ENCODE measurements around the gene SLX9.
"Not testable (repeated sequence)": the region's sequence is repeated elsewhere in the genome, so short reads cannot be mapped to it uniquely, and the experiment has no call there.

The SLX9 gene

DNA sequence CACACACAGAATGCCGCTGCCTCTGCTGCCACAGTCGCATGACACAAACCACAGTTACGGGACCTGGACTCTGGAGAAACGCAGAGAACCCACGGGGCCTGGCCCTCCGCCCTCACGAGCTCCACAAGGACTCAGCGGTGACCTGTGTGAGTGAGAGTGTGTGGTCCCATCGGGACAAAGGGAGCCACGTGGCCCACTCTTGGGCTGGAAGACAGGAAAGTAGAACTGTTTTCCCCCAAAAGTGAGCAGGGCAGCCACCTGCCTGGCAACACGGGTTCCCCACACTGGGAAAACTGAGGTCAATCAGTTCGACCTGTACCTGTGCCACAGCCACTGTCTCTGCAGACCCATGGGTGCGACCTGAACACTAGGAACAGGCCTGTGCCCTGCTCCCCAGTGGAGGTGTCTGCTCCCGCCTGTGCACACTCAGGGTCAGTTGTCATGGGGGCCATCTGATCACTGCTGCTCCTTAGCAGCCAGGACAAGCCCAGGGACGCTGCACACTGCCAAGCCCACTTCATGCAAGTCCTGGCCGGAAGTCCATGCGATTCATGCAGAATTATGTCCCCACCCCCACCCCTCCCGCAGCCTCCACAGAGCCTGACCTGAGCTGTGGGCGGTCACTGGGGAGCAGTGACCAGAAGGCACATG, 80.2 kb downstream of the SLX9 start:
- DNase-seq (ENCODE audit: low read depth) = no peak

DNA sequence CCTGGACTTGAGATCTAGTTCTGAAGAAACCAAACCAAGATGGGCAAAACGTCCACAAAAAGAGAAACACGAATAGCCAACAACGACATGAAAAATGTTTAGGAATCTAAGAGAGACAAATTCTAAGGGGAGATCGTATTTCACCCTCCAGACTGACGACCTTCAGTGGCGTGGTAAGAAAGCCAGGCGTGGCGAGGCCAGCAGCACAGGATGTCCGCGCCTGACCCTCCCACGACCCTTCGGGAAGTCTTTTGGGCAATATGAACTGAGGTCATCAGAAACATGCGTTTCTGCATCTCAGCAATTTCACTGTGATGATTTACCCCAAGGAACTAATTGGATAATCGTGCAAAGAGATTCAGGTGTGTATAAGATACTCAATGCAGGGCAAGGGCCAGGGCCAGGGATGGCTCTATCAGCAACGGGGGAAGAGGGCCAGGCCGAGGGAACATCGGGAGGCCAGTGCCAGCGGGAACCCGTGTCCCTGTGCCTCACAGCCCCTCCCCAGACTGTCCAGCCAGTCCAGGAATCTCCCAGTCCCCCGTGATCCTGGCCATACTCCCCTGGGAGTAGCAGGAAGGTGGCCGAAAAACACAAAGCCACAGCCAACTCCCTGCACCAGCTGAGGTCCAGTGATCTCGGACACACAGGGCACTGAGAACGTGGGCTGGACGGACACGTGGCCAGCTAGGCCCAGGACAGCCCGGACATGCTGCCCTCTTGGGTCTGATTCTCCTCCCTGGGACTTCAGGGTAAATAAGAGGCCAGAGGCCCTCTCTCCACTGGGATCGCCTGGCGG, 81.0 kb downstream of the SLX9 start:
- DNase-seq (ENCODE audit: low read depth) = no peak

GRCh38 chr21:45021428-45022347, 81.9 kb downstream of the SLX9 start:
- DNase-seq (ENCODE audit: low read depth) = no peak

GRCh38 chr21:45022348-45022675, 82.5 kb downstream of the SLX9 start:
- no peak for DNase-seq (ENCODE audit: low read depth)

DNA sequence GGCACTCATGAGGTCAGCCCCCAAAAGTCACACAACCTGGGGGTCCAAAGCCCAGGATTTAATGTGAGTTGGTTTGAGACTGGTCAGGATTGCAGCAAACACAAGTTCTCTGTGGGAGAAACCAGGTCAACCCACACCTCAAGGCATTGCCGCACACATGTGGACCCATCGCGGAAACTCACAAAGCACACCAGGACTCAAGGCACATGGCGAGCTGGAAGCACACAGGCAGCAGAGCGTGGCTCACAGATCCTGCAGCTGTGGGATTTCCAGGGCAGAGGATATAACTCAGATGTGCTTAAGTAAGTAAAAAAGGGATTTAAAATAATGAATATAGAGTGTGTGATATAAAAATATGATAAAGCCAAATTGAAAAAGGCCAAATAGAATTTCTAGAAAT, 82.9 kb downstream of the SLX9 start:
- no peak for DNase-seq (ENCODE audit: low read depth)

GRCh38 chr21:45024516-45024915, 84.7 kb downstream of the SLX9 start:
- not testable (repeated sequence) for DNase-seq (ENCODE audit: low read depth)

DNA sequence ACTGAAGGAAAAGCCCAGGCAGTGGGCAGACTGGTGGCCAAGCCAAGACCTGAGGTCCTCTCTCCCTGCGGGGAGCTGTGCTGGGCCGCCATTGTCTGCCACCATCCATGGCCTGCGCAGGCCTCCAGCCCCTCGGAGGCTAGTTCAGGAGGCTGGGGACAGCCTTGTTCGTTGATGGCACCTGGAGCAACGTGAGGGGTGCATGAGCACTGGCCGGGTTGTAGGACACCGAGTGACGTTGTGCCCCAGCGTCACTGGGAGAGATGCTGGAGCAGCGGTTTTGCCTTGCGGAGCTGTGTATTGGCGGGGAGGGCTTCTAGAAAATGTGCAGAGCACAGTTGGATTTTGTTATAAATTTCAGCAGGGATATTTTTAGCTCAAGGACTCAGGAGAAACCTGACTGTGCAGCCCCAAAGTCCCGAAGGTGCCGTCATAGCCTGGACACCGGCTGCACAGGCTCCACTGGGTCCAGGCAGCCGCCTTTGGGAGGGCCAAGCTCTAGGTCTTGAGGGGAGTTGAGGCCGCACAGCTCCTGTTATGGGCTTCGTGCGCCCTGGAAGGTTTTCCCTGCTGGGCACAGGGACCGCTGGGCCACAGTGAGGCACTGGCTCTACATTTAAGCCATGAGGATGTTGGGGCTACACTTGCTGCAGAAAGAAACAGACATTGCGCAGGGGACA, 86.4 kb downstream of the SLX9 start:
- DNase-seq (ENCODE audit: low read depth) = no peak

Measured in stimulated activated CD8-positive, alpha-beta memory T cell treated with anti-CD3 and anti-CD28 coated beads, Interleukin-7, amount 100 ng/mL, for 24 hours (primary cell).